Measurements from ENCODE around the gene ARPC5L. TPM values are rescaled to one million over a fixed set of nuclear protein-coding genes. Genes with fewer than 3 reads are reported as not detected.

Gene ARPC5L
- polyA plus RNA-seq (2012; ENCODE audit: low read depth, missing spikeins) = 82.0 TPM

- no peak for TF ChIP-seq POU2F2 (IDR thresholded peaks at IDR 0.05; ENCODE audit: low read depth, low read length)
- peak; percentile 93 for TF ChIP-seq POLR2AphosphoS5 (IDR thresholded peaks at IDR 0.05; ENCODE audit: low read depth, low read length)
- TF ChIP-seq TAF1 (IDR thresholded peaks at IDR 0.05; ENCODE audit: low read depth, low read length) = peak; percentile 98
- peak; percentile 96 for TF ChIP-seq POLR2A (IDR thresholded peaks at IDR 0.05; ENCODE audit: low read depth, low read length)
- TF ChIP-seq SPI1 (IDR thresholded peaks at IDR 0.05; ENCODE audit: low read depth, low read length) = peak; percentile 74
- TF ChIP-seq PAX5 (IDR thresholded peaks at IDR 0.05; ENCODE audit: insufficient read depth, low read length, severe bottlenecking) = peak; percentile 56
- peak; percentile 94 for FAIRE-seq
Observed at GRCh38 chr9:124861342-124862229, at the start of gene ARPC5L, which contains the start of gene RPL35. TSS of gene ARPC5L (plus strand) at chr9:124862130. CDS start at chr9:124869291, 7,161 bp downstream. TSS of gene RPL35 (minus strand) at chr9:124861957. CDS start at chr9:124861912, 45 bp downstream.

GRCh38 chr9:124812441-124812876 is 49.5 kb upstream of the ARPC5L start:
- FAIRE-seq = no peak

More at GRCh38 chr9:124861342-124862229, at the start of gene ARPC5L, which contains the start of gene RPL35:
- DNase-seq (ENCODE audit: insufficient read length, low spot score) = peak; percentile 97

GRCh38 chr9:124813041-124813440 is 48.9 kb upstream of the ARPC5L start:
- no peak for FAIRE-seq

More at GRCh38 chr9:124812441-124812876, 49.5 kb upstream of the ARPC5L start:
- no peak for DNase-seq (ENCODE audit: insufficient read length, low spot score)
- TF ChIP-seq SPI1 (IDR thresholded peaks at IDR 0.05; ENCODE audit: low read depth, low read length) (no peak), POLR2A (IDR thresholded peaks at IDR 0.05; ENCODE audit: low read depth, low read length) (no peak), PAX5 (IDR thresholded peaks at IDR 0.05; ENCODE audit: insufficient read depth, low read length, severe bottlenecking) (no peak), POU2F2 (IDR thresholded peaks at IDR 0.05; ENCODE audit: low read depth, low read length) (no peak), TAF1 (IDR thresholded peaks at IDR 0.05; ENCODE audit: low read depth, low read length) (no peak), POLR2AphosphoS5 (IDR thresholded peaks at IDR 0.05; ENCODE audit: low read depth, low read length) (no peak)

GRCh38 chr9:124813501-124814163 is 48.3 kb upstream of the ARPC5L start:
- DNase-seq (ENCODE audit: insufficient read length, low spot score) (no peak), FAIRE-seq (no peak)
- TF ChIP-seq POLR2AphosphoS5 (IDR thresholded peaks at IDR 0.05; ENCODE audit: low read depth, low read length) = no peak
- 0 out of 2 replicates have a peak, but pooled peaks have one; percentile 16 for TF ChIP-seq SPI1 (IDR thresholded peaks at IDR 0.05; ENCODE audit: low read depth, low read length)

More at GRCh38 chr9:124813041-124813440, 48.9 kb upstream of the ARPC5L start:
- no peak for DNase-seq (ENCODE audit: insufficient read length, low spot score)
- TF ChIP-seq TAF1 (IDR thresholded peaks at IDR 0.05; ENCODE audit: low read depth, low read length) = no peak
- no peak for TF ChIP-seq POLR2A (IDR thresholded peaks at IDR 0.05; ENCODE audit: low read depth, low read length)
- TF ChIP-seq PAX5 (IDR thresholded peaks at IDR 0.05; ENCODE audit: insufficient read depth, low read length, severe bottlenecking) = no peak
- no peak for TF ChIP-seq SPI1 (IDR thresholded peaks at IDR 0.05; ENCODE audit: low read depth, low read length)
- TF ChIP-seq POU2F2 (IDR thresholded peaks at IDR 0.05; ENCODE audit: low read depth, low read length) = no peak
- TF ChIP-seq POLR2AphosphoS5 (IDR thresholded peaks at IDR 0.05; ENCODE audit: low read depth, low read length) = no peak

- no peak for DNase-seq (ENCODE audit: insufficient read length, low spot score)
- no peak for FAIRE-seq
- TF ChIP-seq SPI1 (IDR thresholded peaks at IDR 0.05; ENCODE audit: low read depth, low read length) (no peak), POLR2A (IDR thresholded peaks at IDR 0.05; ENCODE audit: low read depth, low read length) (no peak), TAF1 (IDR thresholded peaks at IDR 0.05; ENCODE audit: low read depth, low read length) (no peak), PAX5 (IDR thresholded peaks at IDR 0.05; ENCODE audit: insufficient read depth, low read length, severe bottlenecking) (no peak), POLR2AphosphoS5 (IDR thresholded peaks at IDR 0.05; ENCODE audit: low read depth, low read length) (no peak), POU2F2 (IDR thresholded peaks at IDR 0.05; ENCODE audit: low read depth, low read length) (no peak)
Observed at GRCh38 chr9:124814164-124814535, 47.8 kb upstream of the ARPC5L start.

GRCh38 chr9:124815601-124816000 is 46.3 kb upstream of the ARPC5L start:
- DNase-seq (ENCODE audit: insufficient read length, low spot score) (no peak), FAIRE-seq (no peak)
- TF ChIP-seq SPI1 (IDR thresholded peaks at IDR 0.05; ENCODE audit: low read depth, low read length) = no peak
- no peak for TF ChIP-seq POU2F2 (IDR thresholded peaks at IDR 0.05; ENCODE audit: low read depth, low read length)
- TF ChIP-seq TAF1 (IDR thresholded peaks at IDR 0.05; ENCODE audit: low read depth, low read length) = no peak
- no peak for TF ChIP-seq POLR2A (IDR thresholded peaks at IDR 0.05; ENCODE audit: low read depth, low read length)
- no peak for TF ChIP-seq PAX5 (IDR thresholded peaks at IDR 0.05; ENCODE audit: insufficient read depth, low read length, severe bottlenecking)
- TF ChIP-seq POLR2AphosphoS5 (IDR thresholded peaks at IDR 0.05; ENCODE audit: low read depth, low read length) = no peak

GRCh38 chr9:124818431-124819281 is 43.3 kb upstream of the ARPC5L start:
- peak; percentile 40 for FAIRE-seq
- no peak for DNase-seq (ENCODE audit: insufficient read length, low spot score)
- TF ChIP-seq POLR2A (IDR thresholded peaks at IDR 0.05; ENCODE audit: low read depth, low read length) = no peak
- TF ChIP-seq TAF1 (IDR thresholded peaks at IDR 0.05; ENCODE audit: low read depth, low read length) = no peak
- TF ChIP-seq POLR2AphosphoS5 (IDR thresholded peaks at IDR 0.05; ENCODE audit: low read depth, low read length) = no peak
- no peak for TF ChIP-seq SPI1 (IDR thresholded peaks at IDR 0.05; ENCODE audit: low read depth, low read length)
- TF ChIP-seq PAX5 (IDR thresholded peaks at IDR 0.05; ENCODE audit: insufficient read depth, low read length, severe bottlenecking) = no peak
- TF ChIP-seq POU2F2 (IDR thresholded peaks at IDR 0.05; ENCODE audit: low read depth, low read length) = no peak

Measured in GM12891 (cell line).